HepG2 (cell line): Measurements from ENCODE around the gene RIN3. TPM values are rescaled to one million over a fixed set of nuclear protein-coding genes. Genes with fewer than 3 reads are reported as not detected.

Source experiments
- ATAC-seq: fragments of 200-7000 bp; cut with Tn5 transposase; 3 replicates; pipeline ENCODE4 v1.9.1; 2020; ENCODE audit warnings: mild to moderate bottlenecking, moderate library complexity
- BruUV-seq: library from RNA; stranded (reverse); fragments of 400-500 nt; replicated peaks from 2 replicates; lab custom pipeline; 2021; lab: Mats Ljungman, UMichigan
- CTCF ChIA-PET: fragments of 300-600 bp; formaldehyde crosslinking; extraction: SDS; loops from one replicate; lab custom pipeline; 2021; ENCODE audit warnings: low total read pairs, inconsistent platforms, low intra/inter-chr PET ratio; lab: Yijun Ruan, JAX
- POLR2A ChIA-PET: fragments of 350-600 bp; sonication (Branson Sonifier 250); formaldehyde crosslinking; loops from one replicate; lab custom pipeline; 2020; ENCODE audit warnings: antibody characterized with exemption, inconsistent platforms; lab: Yijun Ruan, JAX
- DNase-seq: peaks from one replicate; pipeline ENCODE4 v3.0.0-alpha.2; 2015; ENCODE audit warnings: low spot score
- FAIRE-seq: peaks from 3 replicates; lab custom pipeline; 2011; peaks lifted over from hg19 to GRCh38; lab: Jason Lieb, UNC
- H2AFZ ChIP-seq: one replicate; pipeline ENCODE4 v1.6.1; 2011; ENCODE audit warnings: low read length, inconsistent platforms
- H3K27ac ChIP-seq: fragments of 300-600 bp; 3 replicates; pipeline ENCODE4 v1.8.0; 2011; ENCODE audit warnings: mixed run types, mild to moderate bottlenecking, mixed read lengths, low read length, inconsistent platforms; ENCODE audit not compliant: insufficient read depth; ENCODE audit errors: extremely low read length
- H3K27me3 ChIP-seq, 2 experiments: fragments of 200-600 bp in 1 of 2; 2 replicates in 1 of 2; 3 replicates in 1 of 2; pipeline versions ENCODE4 v1.6.0 to v1.8.0; 2011; ENCODE audit warnings: low read length in 2 of 2, mild to moderate bottlenecking in 2 of 2, moderate library complexity in 2 of 2, inconsistent platforms in 1 of 2; ENCODE audit not compliant: insufficient read depth in 2 of 2, control insufficient read depth in 1 of 2
- H3K36me3 ChIP-seq, 2 experiments: fragments of 200-600 bp in 1 of 2; replicated peaks in 1 of 2; 2 replicates in 1 of 2; 3 replicates in 1 of 2; pipeline versions ENCODE4 v1.5.1 to v1.8.0; 2011; ENCODE audit warnings: low read length in 2 of 2, inconsistent platforms in 1 of 2; ENCODE audit not compliant: insufficient read depth in 2 of 2, control insufficient read depth in 1 of 2
- H3K4me1 ChIP-seq: 2 replicates; pipeline ENCODE4 v1.5.1; 2012; ENCODE audit warnings: low read length, inconsistent platforms; ENCODE audit not compliant: insufficient read depth
- H3K4me2 ChIP-seq: 2 replicates; pipeline ENCODE4 v1.6.0; 2011; ENCODE audit warnings: low read depth, low read length, inconsistent platforms
- H3K4me3 ChIP-seq, 3 experiments: fragments of 200-600 bp in 1 of 3; sonication (generic), shearing (Covaris generic) in 1 of 3; replicated peaks in 1 of 3; 2 replicates each; pipeline ENCODE4 v1.5.1; 2011 to 2016; ENCODE audit warnings: low read length in 3 of 3, inconsistent platforms in 2 of 3, low read depth in 2 of 3, mild to moderate bottlenecking in 2 of 3, control low read depth in 1 of 3, mixed read lengths in 1 of 3; ENCODE audit not compliant: insufficient read depth in 1 of 3
- H3K79me2 ChIP-seq: one replicate; pipeline ENCODE4 v1.6.1; 2011; ENCODE audit warnings: low read length, inconsistent platforms; ENCODE audit not compliant: insufficient read depth
- H3K9ac ChIP-seq: 2 replicates; pipeline ENCODE4 v1.6.0; 2011; ENCODE audit warnings: mild to moderate bottlenecking, low read depth, low read length, inconsistent platforms; ENCODE audit not compliant: insufficient read depth
- H3K9me3 ChIP-seq: 2 replicates; pipeline ENCODE4 v1.5.1; 2012; ENCODE audit warnings: mild to moderate bottlenecking, low read length
- H4K20me1 ChIP-seq: 2 replicates; pipeline ENCODE4 v1.6.0; 2011; ENCODE audit warnings: inconsistent platforms, mild to moderate bottlenecking, low read length, moderate library complexity; ENCODE audit not compliant: insufficient read depth
- AGO2 ChIP-seq: fragments of 200-400 bp; formaldehyde crosslinking; optimal IDR thresholded peaks from 2 replicates; pipeline ENCODE3; 2017; ENCODE audit warnings: mild to moderate bottlenecking, low read depth, low read length, moderate library complexity
- ARNTL ChIP-seq: sonication (generic); formaldehyde crosslinking; IDR thresholded peaks from 2 replicates; pipeline ENCODE4 v1.4.0; 2020; ENCODE audit warnings: mild to moderate bottlenecking, missing genetic modification reagents
- HOXD1 ChIP-seq: sonication (generic); formaldehyde crosslinking; IDR thresholded peaks from 2 replicates; pipeline ENCODE4 v1.5.0; 2020; ENCODE audit warnings: missing genetic modification reagents
- IKZF4 ChIP-seq: sonication (generic); formaldehyde crosslinking; IDR thresholded peaks from 2 replicates; pipeline ENCODE4 v1.5.1; 2020; ENCODE audit warnings: borderline replicate concordance, mild to moderate bottlenecking, low read depth, missing genetic modification reagents; ENCODE audit errors: not compliant biosample characterization
- PHF8 ChIP-seq: sonication (generic); formaldehyde crosslinking; IDR thresholded peaks from 2 replicates; pipeline ENCODE4 v1.5.0; 2020; ENCODE audit warnings: missing genetic modification reagents
- SETDB1 ChIP-seq: sonication (generic); formaldehyde crosslinking; IDR thresholded peaks from 2 replicates; pipeline ENCODE4 v1.5.1; 2020; ENCODE audit warnings: missing genetic modification reagents, mild to moderate bottlenecking, borderline replicate concordance
- SIN3B ChIP-seq: fragments of 150-350 bp; IDR thresholded peaks from 2 replicates; pipeline ENCODE4 v1.6.1; 2014; ENCODE audit warnings: low read length
- TFAP4 ChIP-seq: sonication (generic); IDR thresholded peaks from 2 replicates; pipeline ENCODE4 v1.6.1; 2016; ENCODE audit warnings: low read depth, borderline replicate concordance
- ZC3H4 ChIP-seq: sonication (generic); formaldehyde crosslinking; IDR thresholded peaks from 2 replicates; pipeline ENCODE4 v1.4.0; 2020; ENCODE audit warnings: missing genetic modification reagents, borderline replicate concordance
- ZKSCAN8 ChIP-seq: IDR thresholded peaks from 2 replicates; pipeline ENCODE4 v1.6.1; 2016; ENCODE audit warnings: borderline replicate concordance, missing genetic modification reagents, missing compliant biosample characterization
- ZNF672 ChIP-seq: sonication (generic); formaldehyde crosslinking; IDR thresholded peaks from 2 replicates; pipeline ENCODE4 v1.8.1; 2022; ENCODE audit warnings: missing genetic modification reagents
- ZNF709 ChIP-seq: sonication (generic); formaldehyde crosslinking; IDR thresholded peaks from 2 replicates; pipeline ENCODE4 v1.5.0; 2020; ENCODE audit warnings: mild to moderate bottlenecking, missing genetic modification reagents
- ZNF761 ChIP-seq: sonication (generic); formaldehyde crosslinking; conservative IDR thresholded peaks from 2 replicates; pipeline ENCODE4 v1.4.0; 2020; ENCODE audit warnings: mild to moderate bottlenecking, missing genetic modification reagents
- WGBS: methylation state at CpG from one replicate; pipeline ENCODE4 v1.1.6; 2017; ENCODE audit warnings: low lambda C conversion rate; 5-methylcytosine and 5-hydroxymethylcytosine counted together
- in situ Hi-C: cut with HindIII; loops from 2 replicates; pipeline ENCODE4 v1.10.0; 2017; ENCODE audit warnings: low pct_unique_long_range_greater_than_20kb; ENCODE audit not compliant: extremely low pct_ligation_motif_present
- intact Hi-C: fragments of 100-400 bp; cut with micrococcal nuclease; formaldehyde crosslinking; loops from one replicate; pipeline ENCODE4 v1.10.0; 2022; ENCODE audit not compliant: unreplicated experiment
- polyA plus RNA-seq, 8 experiments: library from polyadenylated mRNA; depleted of rRNA in 3 of 8; stranded (reverse) in 7 of 8; unstranded in 1 of 8; fragments of >200 nt; fragmentation: Illumina TruSeq in 4 of 8; extraction: Trizol in 4 of 8; gene quantifications; 2 replicates each; pipeline versions ENCODE4 v1.2.1 to v1.2.3, GENCODE V29; 2011 to 2016; ENCODE audit warnings: low read depth in 4 of 8, missing spikeins in 1 of 8, mixed read lengths in 1 of 8; ENCODE audit not compliant: insufficient read depth in 1 of 8
- total RNA-seq, 5 experiments: library from RNA; depleted of rRNA; stranded (reverse); fragments of >200 nt; fragmentation: Illumina TruSeq; extraction: Trizol; gene quantifications; 2 replicates each; pipeline ENCODE4 v1.2.3, GENCODE V29; 2016; ENCODE audit warnings: low read depth in 1 of 5

The RIN3 gene
- total and polyA plus RNA-seq, 2 of the 13 experiments (the other 11 are each of a cell fraction or from before 2014, with no cell fraction given), result 2.3 to 3.6 TPM

- no peaks in the 10 kb centered on the region for H3K27me3 ChIP-seq
- WGBS, result 98% methylated on average over 10 of the region's 10 CpGs
- H3K9ac ChIP-seq, result no peak overlapping the region
- no peaks in the 10 kb centered on the region for H4K20me1 ChIP-seq
- H3K27ac ChIP-seq, result no peak overlapping the region
- TF ChIP-seq ZC3H4 (CRISPR knock-in tag) (no peak), PHF8 (no peak), IKZF4 (CRISPR knock-in tag) (no peak), ZKSCAN8 (no peak), AGO2 (no peak), ZNF672 (no peak), ZNF761 (no peak), ZNF709 (no peak), SETDB1 (CRISPR knock-in tag) (no peak), TFAP4 (no peak), HOXD1 (CRISPR knock-in tag) (no peak), SIN3B (no peak), ARNTL (no peak)
- DNase-seq (no peak), FAIRE-seq (no peak), ATAC-seq (no peak)
- H3K4me1 ChIP-seq, result peaks cover 22% of the 10 kb centered on the region
- H2AFZ ChIP-seq, result no peak overlapping the region
- peaks cover 3 to 15% of the 10 kb centered on the region in 2 experiments; a peak in 3 of 5 replicates for H3K36me3 ChIP-seq
- H3K4me2 ChIP-seq, result no peak overlapping the region
- in situ Hi-C loops (no loop called here), intact Hi-C loops (no loop called here)
- H3K9me3 ChIP-seq, result peaks cover 4% of the 10 kb centered on the region; the same call in 1 of the 2 replicates
- ChIA-PET CTCF (no interaction called here), POLR2A (no interaction called here)
- H3K79me2 ChIP-seq, result no peaks in the 10 kb centered on the region
- H3K4me3 ChIP-seq, result no peak overlapping the region
- BruUV-seq, result no TSS peak
Observed at GRCh38 chr14:92572050-92572449, 58.5 kb downstream of the RIN3 start.
